ENCODE measurements around the gene NCAPH2.

Gene NCAPH2

DNA sequence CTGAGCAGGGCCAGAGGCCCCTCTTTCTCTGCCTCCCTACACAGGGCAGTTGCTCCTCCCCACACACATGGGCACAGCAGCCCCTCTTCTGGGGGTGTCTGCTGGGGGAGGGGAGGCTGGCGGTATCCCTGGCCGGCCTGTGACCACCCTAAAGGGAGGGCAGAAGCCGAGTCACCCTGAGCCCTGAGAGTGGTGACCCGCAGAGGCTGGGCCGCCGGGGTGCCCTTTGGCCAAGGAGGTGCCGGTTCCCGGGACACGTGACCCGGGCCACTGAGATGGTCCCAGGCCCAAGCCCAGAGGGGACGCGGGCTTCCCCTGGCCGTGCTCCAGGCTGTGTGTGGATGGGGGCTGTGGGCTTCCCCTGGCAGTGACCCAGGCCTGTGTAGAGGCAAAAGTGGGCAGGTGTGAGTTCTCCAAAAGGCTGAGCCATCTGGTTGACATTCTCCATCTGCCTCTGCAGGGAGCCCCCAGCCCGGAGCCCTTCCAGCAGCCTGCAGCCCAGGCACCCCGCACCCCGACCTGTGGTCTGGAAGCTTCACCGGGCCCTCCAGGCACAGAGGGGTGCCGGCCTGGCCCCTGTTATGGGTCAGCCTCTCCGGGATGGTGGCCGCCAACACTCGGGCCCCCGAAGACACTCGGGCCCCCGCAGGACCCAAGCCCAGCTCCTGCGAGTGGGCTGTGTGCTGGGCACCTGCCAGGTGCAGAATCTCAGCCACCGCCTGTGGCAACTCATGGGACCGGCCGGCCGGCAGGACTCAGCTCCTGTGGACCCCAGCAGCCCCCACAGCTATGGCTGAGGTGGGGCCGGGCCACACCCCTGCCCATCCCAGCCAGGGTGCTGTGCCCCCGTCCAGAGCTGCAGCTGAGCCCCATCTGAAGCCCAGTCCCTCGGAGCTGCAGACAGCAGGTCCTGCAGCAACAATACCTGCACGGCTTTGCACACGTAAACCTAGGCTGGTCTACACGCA, 25.6 kb upstream of the NCAPH2 start:
- TF ChIP-seq, protein P1, sequence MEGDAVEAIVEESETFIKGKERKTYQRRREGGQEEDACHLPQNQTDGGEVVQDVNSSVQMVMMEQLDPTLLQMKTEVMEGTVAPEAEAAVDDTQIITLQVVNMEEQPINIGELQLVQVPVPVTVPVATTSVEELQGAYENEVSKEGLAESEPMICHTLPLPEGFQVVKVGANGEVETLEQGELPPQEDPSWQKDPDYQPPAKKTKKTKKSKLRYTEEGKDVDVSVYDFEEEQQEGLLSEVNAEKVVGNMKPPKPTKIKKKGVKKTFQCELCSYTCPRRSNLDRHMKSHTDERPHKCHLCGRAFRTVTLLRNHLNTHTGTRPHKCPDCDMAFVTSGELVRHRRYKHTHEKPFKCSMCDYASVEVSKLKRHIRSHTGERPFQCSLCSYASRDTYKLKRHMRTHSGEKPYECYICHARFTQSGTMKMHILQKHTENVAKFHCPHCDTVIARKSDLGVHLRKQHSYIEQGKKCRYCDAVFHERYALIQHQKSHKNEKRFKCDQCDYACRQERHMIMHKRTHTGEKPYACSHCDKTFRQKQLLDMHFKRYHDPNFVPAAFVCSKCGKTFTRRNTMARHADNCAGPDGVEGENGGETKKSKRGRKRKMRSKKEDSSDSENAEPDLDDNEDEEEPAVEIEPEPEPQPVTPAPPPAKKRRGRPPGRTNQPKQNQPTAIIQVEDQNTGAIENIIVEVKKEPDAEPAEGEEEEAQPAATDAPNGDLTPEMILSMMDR (IDR thresholded peaks at IDR 0.05; ENCODE audit: extremely low read depth, missing control alignments): no peak
- no peak for DNase-seq (ENCODE audit: low spot score)

DNA sequence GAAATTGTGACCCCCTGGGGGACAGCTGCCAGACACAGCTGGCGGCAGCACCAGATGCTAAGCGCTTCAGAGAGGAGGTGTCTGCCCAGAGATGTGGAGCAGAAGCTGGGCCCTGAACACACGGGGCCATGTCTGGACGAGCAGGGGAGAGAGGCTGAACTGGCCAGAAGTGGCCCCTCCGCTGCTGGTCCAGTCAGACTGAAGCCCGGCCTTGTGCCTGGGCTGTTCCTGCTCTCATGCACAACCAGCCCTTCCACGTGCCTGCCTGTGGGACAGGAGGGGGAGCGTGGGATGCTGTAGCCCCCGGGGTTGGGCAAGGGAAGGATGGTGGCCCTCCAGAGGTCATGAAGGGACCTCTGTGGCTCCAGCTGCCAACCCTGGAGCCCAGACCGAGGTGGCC, 24.9 kb upstream of the NCAPH2 start:
- no peak for DNase-seq (ENCODE audit: low spot score)
- TF ChIP-seq, protein P1 (IDR thresholded peaks at IDR 0.05; ENCODE audit: extremely low read depth, missing control alignments): no peak

DNA sequence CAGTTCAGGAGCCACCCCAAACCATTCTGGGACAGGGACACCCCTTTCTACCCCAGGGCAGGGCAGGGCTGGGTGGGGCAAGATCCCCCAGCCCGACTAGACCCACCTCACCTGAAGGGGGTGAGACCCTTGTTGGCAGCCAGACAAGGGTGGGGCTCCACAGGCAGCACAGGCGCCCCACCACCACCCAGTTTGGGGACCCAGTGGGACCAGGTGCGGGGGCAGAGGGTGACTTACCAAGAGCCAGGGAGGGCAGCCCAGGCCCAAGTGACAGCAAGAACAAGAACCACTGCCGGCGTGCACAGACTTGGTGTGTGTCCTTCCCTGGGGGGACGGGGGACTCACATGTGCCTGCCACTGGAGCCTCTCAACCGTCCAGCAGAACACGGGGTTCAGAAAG, 24.5 kb upstream of the NCAPH2 start:
- DNase-seq (ENCODE audit: low spot score): no peak
- TF ChIP-seq, protein P1 (IDR thresholded peaks at IDR 0.05; ENCODE audit: extremely low read depth, missing control alignments): no peak

DNA sequence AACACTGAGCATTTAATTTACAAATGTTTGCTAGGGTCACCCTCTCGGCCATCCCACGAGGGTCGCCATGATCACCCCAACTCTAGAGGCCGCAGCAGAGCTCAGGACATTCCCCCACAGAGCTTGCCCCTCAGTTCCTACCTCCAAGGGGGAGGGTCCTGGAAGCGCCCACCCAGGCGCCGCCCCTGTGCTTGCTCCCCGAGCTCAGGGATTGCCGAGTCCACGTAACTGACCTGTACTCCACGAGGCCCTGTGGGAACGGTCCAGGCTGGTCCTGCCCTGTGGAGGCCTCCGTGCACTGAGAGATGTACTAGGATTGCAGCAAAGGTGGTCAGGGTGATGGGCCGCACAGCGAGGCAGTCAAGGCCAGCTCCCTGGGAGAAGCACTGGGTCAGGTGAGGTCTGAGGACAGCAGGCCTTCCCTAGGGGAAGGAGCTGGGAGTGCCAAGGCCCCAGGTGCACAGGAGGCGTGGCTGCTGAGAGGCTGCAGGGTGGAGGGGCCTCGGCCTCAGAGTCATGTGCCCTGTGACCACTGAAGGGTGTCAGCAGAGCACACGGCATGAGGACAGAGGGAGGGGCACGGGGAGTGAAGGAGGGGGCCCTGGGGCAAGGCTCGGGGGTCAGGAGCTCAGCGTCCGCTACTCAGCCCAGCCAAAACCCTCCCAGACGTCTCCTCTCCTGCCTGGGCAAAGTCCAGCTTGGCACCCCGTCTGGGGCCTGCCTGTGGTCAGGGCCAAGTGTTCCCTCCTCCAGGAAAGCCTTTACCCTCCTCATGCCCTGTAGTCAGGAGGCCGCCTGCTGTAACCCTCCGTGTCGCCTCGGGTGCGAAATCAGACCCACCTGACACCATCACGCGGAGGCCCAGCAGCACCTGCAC, 23.8 kb upstream of the NCAPH2 start:
- DNase-seq (ENCODE audit: low spot score): no peak
- TF ChIP-seq, protein P1 (IDR thresholded peaks at IDR 0.05; ENCODE audit: extremely low read depth, missing control alignments): no peak

DNA sequence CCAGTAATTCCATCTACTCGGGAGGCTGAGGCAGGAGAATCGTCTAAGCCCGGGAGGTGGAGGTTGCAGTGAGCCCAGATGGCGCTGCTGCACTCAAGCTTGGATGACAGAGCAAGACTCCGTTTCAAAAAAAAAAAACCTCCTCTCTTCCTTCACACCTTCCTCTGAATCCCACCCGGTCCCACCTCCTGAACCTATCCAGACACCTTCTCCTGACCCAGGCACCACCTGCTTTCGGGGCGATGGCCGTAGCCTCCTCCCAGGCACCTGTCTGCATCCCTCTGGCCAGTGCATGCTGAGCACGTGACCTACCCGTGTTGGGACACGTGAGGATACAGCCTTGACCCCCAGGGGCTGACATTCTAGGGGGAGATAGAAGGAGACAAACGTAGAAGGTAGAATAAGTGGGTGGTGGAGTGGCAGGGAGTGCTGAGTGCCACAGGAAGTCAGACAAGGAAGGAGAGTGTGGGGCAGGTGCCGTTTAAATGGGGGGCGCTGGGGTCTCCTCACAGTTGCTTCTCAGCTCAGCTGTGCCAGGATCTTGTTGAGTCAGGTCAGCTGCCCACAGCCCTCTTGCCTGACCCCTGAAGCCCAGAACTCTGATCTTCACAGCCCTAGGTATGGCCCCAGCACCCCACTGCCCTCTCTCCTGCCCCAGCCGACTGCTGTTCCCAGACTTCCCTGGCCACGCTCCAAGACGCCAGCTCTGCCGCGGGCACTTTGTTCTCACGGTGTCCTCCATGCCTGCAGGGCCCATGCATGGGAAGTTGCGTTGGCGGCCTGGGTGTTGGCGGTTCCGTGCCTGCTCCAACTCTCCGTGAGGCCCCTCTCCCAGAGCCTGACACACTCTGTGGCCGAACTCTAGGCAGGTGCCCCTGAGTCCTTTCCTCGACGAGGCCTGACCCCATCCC, 22.5 kb upstream of the NCAPH2 start:
- DNase-seq (ENCODE audit: low spot score): no peak
- TF ChIP-seq, protein P1 (IDR thresholded peaks at IDR 0.05; ENCODE audit: extremely low read depth, missing control alignments): no peak

DNA sequence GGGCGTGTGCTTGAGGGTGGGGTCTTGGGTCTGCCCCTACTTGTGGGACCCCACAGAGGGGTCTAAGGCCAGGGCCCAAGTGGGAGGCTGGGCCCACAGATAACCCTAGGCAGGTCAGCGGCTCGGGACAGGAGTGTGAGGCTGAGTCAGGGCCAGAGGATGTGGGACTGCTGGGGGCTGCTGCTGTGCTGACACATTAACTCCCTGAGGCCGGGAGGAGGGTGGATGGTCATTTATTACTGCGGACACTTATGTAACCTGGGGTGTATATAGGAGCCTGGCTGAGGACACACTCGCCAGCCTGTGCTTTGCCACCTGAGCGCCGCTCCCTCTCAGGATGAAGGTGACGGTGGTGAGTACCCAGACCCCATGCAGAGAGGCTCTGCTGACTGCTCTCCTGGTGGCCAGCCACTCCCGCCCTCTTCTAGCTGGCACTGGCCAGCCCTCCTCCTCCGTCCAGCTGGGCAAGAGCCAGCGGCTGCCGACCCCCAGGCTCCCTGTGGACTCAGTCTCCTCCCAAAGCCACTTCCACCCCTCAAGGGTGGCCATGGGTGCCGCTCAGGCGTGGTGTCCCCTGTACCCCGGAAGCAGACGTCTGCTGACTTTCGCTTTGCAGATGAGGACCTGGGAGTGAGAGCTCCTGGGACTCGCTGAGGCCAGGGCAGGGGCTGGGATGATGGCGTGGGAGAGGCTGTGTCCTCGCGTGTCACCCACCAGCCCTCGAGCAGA, 21.3 kb upstream of the NCAPH2 start, which contains the start of gene MIOX:
MIOX (plus strand) TSS at position 299 of the 729 bp plus-strand sequence; CDS start at position 338, 39 bp downstream.
- DNase-seq (ENCODE audit: low spot score): no peak
- TF ChIP-seq, protein P1 (IDR thresholded peaks at IDR 0.05; ENCODE audit: extremely low read depth, missing control alignments): no peak

Measured in GM20000 (cell line).